ENCODE results near the gene DMXL2.
"Not testable (repeated sequence)": the region's sequence is repeated elsewhere in the genome, so short reads cannot be mapped to it uniquely, and the experiment has no call there.

The DMXL2 gene, protein sequence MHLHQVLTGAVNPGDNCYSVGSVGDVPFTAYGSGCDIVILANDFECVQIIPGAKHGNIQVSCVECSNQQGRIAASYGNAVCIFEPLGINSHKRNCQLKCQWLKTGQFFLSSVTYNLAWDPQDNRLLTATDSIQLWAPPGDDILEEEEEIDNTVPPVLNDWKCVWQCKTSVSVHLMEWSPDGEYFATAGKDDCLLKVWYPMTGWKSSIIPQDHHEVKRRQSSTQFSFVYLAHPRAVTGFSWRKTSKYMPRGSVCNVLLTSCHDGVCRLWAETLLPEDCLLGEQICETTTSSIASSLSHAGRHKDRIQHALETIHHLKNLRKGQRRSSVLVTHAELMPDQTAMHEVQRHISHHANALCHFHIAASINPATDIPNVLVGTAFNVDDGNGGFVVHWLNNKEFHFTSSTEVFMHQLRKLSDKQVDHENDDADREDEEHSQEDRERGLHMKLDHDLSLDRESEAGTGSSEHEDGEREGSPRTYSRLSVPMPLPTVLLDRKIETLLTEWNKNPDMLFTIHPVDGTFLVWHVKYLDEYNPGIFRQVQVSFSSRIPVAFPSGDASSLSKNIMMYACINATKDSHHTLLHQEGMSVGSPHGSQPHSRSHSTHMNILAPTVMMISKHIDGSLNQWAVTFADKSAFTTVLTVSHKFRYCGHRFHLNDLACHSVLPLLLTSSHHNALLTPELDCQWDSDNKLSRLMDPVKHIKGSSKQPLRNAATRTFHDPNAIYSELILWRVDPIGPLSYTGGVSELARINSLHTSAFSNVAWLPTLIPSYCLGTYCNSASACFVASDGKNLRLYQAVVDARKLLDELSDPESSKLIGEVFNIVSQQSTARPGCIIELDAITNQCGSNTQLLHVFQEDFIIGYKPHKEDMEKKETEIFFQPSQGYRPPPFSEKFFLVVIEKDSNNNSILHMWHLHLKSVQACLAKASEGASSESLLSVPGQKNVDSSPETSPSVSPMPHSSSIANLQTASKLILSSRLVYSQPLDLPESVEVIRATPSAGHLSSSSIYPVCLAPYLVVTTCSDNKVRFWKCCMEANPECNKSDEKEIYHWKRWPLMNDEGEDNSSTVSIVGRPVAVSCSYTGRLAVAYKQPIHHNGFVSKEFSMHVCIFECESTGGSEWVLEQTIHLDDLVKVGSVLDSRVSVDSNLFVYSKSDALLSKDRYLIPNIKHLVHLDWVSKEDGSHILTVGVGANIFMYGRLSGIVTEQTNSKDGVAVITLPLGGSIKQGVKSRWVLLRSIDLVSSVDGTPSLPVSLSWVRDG (N-terminal part only)

DNA sequence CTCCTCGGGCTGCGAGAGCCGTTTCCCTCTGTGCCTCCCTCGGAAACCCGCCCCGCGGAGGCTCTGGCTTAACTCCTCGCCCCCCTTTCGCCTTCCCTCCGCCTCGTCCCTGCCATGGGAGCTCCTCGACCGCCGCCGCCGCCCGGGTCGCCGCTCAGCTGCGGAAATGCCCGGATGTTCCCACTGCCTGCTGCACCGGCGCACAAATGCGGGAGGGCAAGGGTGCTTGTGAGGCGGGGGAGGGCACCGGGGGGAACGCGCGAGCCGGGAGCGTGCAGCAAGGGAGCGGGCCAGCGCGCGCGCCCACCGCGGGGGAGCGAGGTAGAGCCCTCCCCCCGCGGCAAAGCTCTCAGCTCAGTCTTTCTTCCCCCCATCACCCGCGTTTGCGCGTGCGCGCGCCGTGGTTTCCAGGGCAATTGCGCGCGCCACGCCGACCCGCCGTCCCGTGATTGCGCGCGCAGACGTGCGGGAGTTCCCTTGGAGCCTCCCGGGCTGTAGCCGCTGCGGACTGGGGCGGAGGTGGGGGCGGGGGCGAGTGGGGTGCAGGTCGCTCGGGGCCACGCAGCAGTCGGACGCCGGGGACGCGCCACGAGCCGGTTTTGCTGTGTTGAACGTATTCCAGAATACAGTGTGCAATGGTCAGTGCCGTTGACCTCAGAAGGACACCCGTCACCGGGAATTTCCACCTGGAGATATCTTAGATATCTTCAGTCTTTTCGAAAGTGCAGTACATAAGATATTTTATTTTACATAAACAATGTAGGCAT lies at the start of gene DMXL2:
TSS of gene DMXL2 (minus strand) at position 168 of the 767 bp plus-strand sequence. CDS start 226 bp downstream, outside the sequence.
- peak; percentile 89 to 93 for DNase-seq (ENCODE audit: low read depth in 1 of 2, low spot score in 1 of 2)
- TF ChIP-seq JUND (IDR thresholded peaks at IDR 0.05; ENCODE audit: low read depth): no peak
- in situ Hi-C loops (cut with HindIII; ENCODE audit: low pct_unique_long_range_greater_than_20kb, low sequenced_read_pairs): no loop called here

DNA sequence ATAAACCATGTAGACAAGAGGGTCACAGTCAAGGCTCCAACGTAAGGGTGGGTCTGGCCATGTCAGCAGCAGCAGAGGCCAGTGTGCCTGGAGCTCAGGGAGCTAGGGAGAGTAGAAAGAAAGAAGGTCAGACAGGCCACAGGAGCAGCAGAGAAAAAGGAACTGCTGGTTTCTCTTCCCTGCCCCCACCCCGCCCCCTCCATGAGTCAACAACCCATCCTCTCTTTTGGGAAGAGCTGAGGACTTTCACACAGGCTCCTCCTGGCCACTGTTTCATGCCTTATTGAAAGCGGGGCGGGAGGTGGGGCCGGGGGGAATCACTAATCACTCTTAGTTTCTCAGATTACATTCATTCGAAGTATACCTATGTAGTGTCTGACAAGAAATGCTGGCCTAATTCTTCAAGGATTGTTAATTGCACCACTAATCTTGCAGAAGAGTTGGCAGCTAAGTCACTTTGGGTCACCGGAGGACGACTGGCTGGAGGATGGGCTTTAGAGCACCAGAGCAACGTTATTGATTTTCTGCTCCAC lies 49.6 kb upstream of the DMXL2 start:
- DNase-seq (ENCODE audit: low read depth in 1 of 2, low spot score in 1 of 2): no peak
- no peak for TF ChIP-seq JUND (IDR thresholded peaks at IDR 0.05; ENCODE audit: low read depth)
- in situ Hi-C loops (cut with HindIII; ENCODE audit: low pct_unique_long_range_greater_than_20kb, low sequenced_read_pairs): no loop called here

DNA sequence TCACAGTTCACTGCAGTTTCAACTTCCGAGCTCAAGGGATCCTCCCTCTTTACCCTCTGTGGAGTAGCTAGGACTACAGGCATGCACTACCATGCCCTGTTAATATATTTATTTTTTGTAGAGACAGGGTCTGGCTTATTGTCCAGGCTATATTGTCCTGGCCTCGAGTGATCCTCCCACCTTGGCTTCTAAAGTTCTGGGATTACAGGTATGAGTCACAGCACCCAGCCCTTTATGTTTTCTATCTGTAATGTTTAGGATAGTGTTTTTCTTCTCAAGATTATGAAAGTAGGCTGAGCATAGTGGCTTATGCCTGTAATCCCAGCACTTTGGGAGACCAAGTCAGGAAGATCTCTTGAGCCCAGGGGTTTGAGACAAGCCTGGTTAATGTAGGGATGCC lies 46.8 kb upstream of the DMXL2 start:
- in situ Hi-C loops (cut with HindIII; ENCODE audit: low pct_unique_long_range_greater_than_20kb, low sequenced_read_pairs): no loop called here
- TF ChIP-seq JUND (IDR thresholded peaks at IDR 0.05; ENCODE audit: low read depth): no peak
- DNase-seq (ENCODE audit: low read depth in 1 of 2, low spot score in 1 of 2): no peak

DNA sequence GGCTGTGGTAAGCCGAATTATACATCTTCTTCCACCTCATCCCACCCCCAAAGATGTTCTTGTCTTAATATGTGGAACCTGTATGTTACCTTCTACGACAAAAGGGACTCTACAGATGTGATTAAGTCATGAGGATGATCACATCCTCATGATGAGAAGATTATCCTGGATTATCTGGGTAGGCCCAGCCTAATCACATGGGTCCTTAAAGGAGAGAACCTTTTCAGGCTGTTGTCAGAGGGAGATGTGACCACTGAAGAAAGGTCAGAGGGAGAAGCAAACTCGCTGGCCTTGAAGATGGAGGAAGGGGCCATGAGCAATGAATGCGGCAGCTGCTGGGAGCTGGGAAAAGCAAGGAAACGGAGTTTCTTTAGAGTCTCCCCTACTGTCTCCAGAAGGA lies 45.9 kb upstream of the DMXL2 start:
- no peak for TF ChIP-seq JUND (IDR thresholded peaks at IDR 0.05; ENCODE audit: low read depth)
- no peak for DNase-seq (ENCODE audit: low read depth in 1 of 2, low spot score in 1 of 2)
- in situ Hi-C loops (cut with HindIII; ENCODE audit: low pct_unique_long_range_greater_than_20kb, low sequenced_read_pairs): no loop called here

DNA sequence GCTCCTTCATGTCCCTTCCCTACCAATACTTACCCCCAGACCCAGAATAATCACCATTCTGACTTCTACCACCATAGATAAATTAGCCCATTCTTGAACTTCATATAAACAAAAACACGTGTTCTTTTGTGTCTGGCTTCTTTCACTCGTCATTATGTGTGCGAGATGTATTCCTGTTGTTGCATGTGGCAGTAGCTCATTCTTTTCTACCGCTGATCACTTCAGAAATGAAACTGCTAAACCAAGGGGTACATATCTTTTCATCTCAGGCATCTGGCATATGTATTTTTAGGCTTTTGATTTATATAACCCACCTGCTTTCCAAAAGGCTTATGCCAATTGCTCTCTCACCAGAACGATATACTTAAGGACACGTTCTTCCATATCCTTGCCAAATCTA lies 44.9 kb upstream of the DMXL2 start:
- in situ Hi-C loops (cut with HindIII; ENCODE audit: low pct_unique_long_range_greater_than_20kb, low sequenced_read_pairs): no loop called here
- DNase-seq (ENCODE audit: low read depth in 1 of 2, low spot score in 1 of 2): no peak
- no peak for TF ChIP-seq JUND (IDR thresholded peaks at IDR 0.05; ENCODE audit: low read depth)

DNA sequence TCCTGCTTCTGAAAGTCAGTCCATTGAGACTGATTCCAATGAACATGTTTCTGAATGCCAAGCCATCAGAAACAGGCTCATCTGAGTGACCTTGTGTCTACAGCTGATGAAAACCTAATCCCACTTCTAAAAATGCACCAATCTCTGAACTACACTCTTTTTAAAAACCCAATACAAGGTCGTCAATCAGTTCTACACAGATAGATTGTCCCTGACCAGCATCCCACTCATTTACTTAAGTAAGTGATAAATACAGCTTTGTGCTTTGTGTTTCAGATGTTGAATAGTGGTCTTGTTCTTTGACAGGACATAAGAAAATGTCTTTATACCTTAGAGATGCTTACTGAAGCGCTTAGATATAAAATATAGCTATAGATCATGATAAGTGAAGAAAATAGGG lies 38.5 kb upstream of the DMXL2 start:
- in situ Hi-C loops (cut with HindIII; ENCODE audit: low pct_unique_long_range_greater_than_20kb, low sequenced_read_pairs): no loop called here
- DNase-seq (ENCODE audit: low read depth in 1 of 2, low spot score in 1 of 2): no peak
- TF ChIP-seq JUND (IDR thresholded peaks at IDR 0.05; ENCODE audit: low read depth): no peak

DNA sequence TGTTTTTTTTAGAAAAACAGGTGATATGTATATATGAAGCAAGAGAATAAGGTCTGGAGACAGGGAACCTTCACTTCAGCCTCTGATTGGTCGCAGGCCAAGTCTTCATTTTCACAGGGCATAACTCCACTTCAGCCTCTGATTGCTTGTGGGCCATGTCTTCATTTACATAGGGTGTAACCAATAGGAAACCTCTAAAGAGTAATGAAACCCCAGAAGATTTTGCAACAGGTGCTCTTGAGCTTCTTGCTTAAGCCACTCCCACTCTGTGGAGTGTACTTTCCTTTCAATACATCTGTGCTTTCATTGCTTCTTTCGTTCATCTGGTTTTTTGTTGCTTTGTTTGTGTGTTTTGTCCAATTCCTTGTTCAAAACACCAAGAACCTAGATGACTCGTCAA lies 36.1 kb upstream of the DMXL2 start:
- TF ChIP-seq JUND (IDR thresholded peaks at IDR 0.05; ENCODE audit: low read depth): no peak
- DNase-seq (ENCODE audit: low read depth in 1 of 2, low spot score in 1 of 2): peak in 1 of 2 experiments; percentile 35
- in situ Hi-C loops (cut with HindIII; ENCODE audit: low pct_unique_long_range_greater_than_20kb, low sequenced_read_pairs): no loop called here

DNA sequence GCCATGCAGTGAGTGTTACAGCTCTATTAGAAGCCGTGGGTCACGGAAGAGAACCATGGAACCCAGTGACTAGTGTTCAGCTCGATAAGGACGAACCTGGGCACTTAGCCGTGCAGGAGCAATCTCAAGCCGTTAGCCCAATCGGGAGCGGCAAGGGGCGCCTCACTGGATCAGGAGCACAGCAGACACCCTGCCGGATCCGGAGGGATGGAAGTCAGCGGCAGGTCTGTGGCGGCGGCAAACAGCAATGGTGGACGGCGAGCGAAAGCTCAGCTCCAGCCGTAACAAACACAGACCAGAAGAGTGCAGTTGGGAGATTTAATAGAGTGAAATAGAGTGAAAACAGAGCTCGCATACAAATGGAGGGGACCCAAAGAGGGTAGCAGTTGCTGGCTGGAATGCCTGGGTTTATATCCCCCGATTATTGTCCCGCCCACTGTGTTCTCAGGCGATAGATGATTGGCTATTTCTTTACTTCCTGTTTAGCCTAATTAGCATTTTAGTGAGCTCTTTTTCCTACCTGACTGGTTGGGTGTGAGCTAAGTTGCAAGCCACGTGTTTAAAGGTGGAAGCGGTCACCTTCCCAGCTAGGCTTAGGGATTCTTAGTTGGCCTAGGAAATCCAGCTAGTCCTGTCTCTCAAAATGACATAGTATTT lies 33.0 kb upstream of the DMXL2 start:
- in situ Hi-C loops (cut with HindIII; ENCODE audit: low pct_unique_long_range_greater_than_20kb, low sequenced_read_pairs): not testable (repeated sequence)

DNA sequence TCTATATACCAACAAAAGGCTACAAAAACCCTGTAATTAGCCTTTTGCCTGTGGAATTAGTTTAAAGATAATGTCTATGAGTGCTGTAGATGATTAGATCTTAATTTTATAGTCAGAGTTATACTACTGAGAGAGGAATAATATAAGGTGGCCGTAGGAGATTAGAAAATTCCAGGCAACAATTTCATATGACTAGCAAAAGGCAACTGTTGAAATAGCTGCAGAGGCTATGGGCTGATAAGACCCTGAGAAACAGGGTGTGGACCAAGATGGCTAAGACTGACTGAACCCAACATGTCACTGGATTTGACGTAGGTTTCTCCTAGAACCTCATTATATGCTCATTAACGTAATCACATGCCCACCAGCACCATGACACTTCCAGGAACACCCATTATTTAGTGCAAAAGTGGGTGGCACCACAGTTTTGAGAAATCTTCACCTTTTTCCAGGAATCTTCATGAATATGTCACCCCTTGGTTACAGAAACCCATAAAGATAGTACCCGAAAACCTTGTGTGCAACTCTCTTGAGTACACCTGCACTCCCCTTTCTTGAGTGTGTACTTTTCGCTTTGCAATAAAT lies 29.6 kb upstream of the DMXL2 start:
- in situ Hi-C loops (cut with HindIII; ENCODE audit: low pct_unique_long_range_greater_than_20kb, low sequenced_read_pairs): no loop called here
- no peak for DNase-seq (ENCODE audit: low read depth in 1 of 2, low spot score in 1 of 2)
- no peak for TF ChIP-seq JUND (IDR thresholded peaks at IDR 0.05; ENCODE audit: low read depth)

More for the DNA sequence above, 33.0 kb upstream of the DMXL2 start:
- DNase-seq (ENCODE audit: low read depth in 1 of 2, low spot score in 1 of 2): peak in 1 of 2 experiments; percentile 7

DNA sequence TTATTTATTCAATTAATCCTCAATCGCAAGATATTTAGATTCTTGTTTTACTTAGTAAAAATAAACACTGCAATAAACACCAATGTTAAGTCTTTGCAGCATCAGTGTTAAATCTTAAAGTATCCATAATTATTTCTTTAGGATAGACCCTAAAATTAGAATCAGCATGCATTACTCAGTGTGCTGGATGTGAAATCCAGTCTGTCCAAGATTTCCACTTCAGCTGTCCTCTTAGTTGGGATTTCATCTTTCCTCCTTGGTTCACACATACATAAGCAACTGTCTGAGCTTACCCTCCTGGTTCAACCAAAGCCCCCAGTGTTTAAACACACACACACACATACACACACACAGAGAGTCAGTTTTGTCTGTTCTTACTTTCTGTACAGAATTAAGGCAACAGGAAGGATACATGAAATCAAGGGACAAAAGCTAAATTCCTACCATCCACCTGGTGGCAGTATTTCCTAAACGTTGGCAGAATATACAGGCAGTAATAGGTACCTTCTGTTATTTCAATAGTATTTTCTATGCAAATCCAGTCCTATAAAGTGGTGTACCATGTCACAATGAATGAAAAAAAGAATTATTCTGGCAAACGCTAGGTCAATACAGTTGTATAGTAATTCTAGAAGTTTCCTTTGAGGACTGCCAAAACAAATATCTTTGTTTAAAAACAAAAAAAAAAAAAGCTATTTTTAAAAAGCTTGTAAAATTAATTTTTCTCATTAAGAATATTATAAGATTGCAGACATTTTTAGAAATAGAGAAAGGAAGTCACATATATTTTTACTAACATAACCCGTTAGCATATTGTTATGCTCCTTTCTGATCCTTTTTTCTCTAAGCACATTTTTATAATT lies 27.3 kb upstream of the DMXL2 start:
- in situ Hi-C loops (cut with HindIII; ENCODE audit: low pct_unique_long_range_greater_than_20kb, low sequenced_read_pairs): no loop called here
- DNase-seq (ENCODE audit: low read depth in 1 of 2, low spot score in 1 of 2): peak; percentile 55 to 84
- no peak for TF ChIP-seq JUND (IDR thresholded peaks at IDR 0.05; ENCODE audit: low read depth)

DNA sequence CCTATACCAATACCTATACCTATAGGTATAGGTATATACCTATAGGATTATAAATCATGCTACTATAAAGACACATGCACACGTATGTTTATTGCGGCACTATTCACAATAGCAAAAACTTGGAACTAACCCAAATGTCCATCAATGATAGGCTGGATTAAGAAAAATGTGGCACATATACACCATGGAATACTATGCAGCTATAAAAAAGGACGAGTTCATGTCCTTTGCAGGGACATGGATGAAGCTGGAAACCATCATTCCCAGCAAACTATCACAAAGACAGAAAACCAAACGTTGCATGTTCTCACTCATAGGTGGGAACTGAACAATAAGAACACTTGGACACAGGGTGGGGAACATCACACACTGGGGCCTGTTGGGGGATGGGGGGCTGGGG lies 26.1 kb upstream of the DMXL2 start:
- in situ Hi-C loops (cut with HindIII; ENCODE audit: low pct_unique_long_range_greater_than_20kb, low sequenced_read_pairs); DNase-seq (ENCODE audit: low read depth in 1 of 2, low spot score in 1 of 2): not testable (repeated sequence)

DNA sequence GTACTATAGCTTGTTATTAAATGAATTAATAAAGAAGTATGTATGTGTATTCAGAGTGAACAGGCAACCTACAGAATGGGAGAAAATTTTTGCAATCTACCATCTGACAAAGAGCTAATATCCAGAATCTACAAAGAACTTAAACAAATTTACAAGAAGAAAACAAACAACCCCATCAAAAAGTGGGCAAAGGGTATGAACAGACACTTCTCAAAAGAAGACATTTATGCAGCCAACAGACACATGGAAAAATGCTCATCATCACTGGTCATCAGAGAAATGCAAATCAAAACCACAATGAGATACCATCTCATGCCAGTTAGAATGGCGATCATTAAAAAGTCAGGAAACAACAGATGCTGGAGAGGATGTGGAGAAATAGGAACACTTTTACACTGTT lies 25.5 kb upstream of the DMXL2 start:
- DNase-seq (ENCODE audit: low read depth in 1 of 2, low spot score in 1 of 2); in situ Hi-C loops (cut with HindIII; ENCODE audit: low pct_unique_long_range_greater_than_20kb, low sequenced_read_pairs): not testable (repeated sequence)

Measured in T47D (cell line).